Measurements from ENCODE around the gene ISG20. TPM values are rescaled to one million over a fixed set of nuclear protein-coding genes. Genes with fewer than 3 reads are reported as not detected.
A peak's percentile ranks its signal among the peaks of the same experiment; 100 is the strongest.

Gene ISG20
- total and polyA plus RNA-seq, 2 of the 8 experiments (the other 6 are each of a cell fraction or from before 2014, with no cell fraction given), result 2.9 to 5.2 TPM

- peaks cover 15 to 16% of the 10 kb centered on the region in 2 experiments for H3K79me2 ChIP-seq (ENCODE audit: control insufficient read depth in 1 of 2, insufficient read depth in 2 of 2, low read length in 2 of 2)
- H3K4me1 ChIP-seq (replicated peaks in 1 of 4; ENCODE audit: control insufficient read depth in 3 of 4, insufficient read depth in 4 of 4, low read length in 3 of 4), result peaks cover 8 to 16% (median 14%) of the 10 kb centered on the region in 4 experiments
- peak overlapping the region; percentile 64; the same call in 1 of the 2 replicates for H2BK20ac ChIP-seq (ENCODE audit: low read length)
- no peak overlapping the region for H3K4me2 ChIP-seq (ENCODE audit: insufficient read depth in 1 of 2, low read depth in 2 of 2, low read length in 2 of 2)
- H4K5ac ChIP-seq (ENCODE audit: insufficient read length, low read depth, low read length), result no peak overlapping the region
- H3K18ac ChIP-seq (ENCODE audit: extremely low read depth, low read length), result no peak overlapping the region
- peaks cover 15% of the 10 kb centered on the region for H3K23me2 ChIP-seq (ENCODE audit: low read depth, low read length)
- no peak for FAIRE-seq
- H3K79me1 ChIP-seq (ENCODE audit: low read depth, low read length), result 0 out of 2 replicates have a peak, but pooled peaks cover 2% of the 10 kb centered on the region
- no peak overlapping the region for H2BK12ac ChIP-seq (ENCODE audit: low read depth, low read length)
- no peak overlapping the region for H3K27ac ChIP-seq (ENCODE audit: low read depth, low read length)
- no peak for TF ChIP-seq POLR2A (IDR thresholded peaks at IDR 0.05; ENCODE audit: control extremely low read depth in 1 of 2, low read depth in 2 of 2, low read length in 2 of 2)
- TF ChIP-seq RFX5 (IDR thresholded peaks at IDR 0.05; ENCODE audit: borderline replicate concordance, low read depth, low read length), result no peak
- no peak for TF ChIP-seq BACH1 (IDR thresholded peaks at IDR 0.05; ENCODE audit: low read length)
- no peak for TF ChIP-seq CBX8 (IDR thresholded peaks at IDR 0.05; ENCODE audit: borderline replicate concordance, low read depth, low read length)
- no peak for TF ChIP-seq RAD21 (IDR thresholded peaks at IDR 0.05 in 1 of 2, conservative IDR thresholded peaks at IDR 0.05 in 1 of 2; ENCODE audit: low read depth in 2 of 2, low read length in 2 of 2)
- no peak for TF ChIP-seq E2F6 (IDR thresholded peaks at IDR 0.05)
- no peak for TF ChIP-seq SAP30 (IDR thresholded peaks at IDR 0.05; ENCODE audit: insufficient read depth, insufficient replicate concordance, low read length)
- TF ChIP-seq GABPA (IDR thresholded peaks at IDR 0.05; ENCODE audit: borderline replicate concordance, insufficient read depth, low read length), result no peak
- no peak for TF ChIP-seq CEBPB (IDR thresholded peaks at IDR 0.05; ENCODE audit: low read depth, low read length)
- no peak for TF ChIP-seq EGR1 (IDR thresholded peaks at IDR 0.05; ENCODE audit: borderline replicate concordance, low read depth, low read length)
- no peak for TF ChIP-seq CTBP2 (IDR thresholded peaks at IDR 0.05; ENCODE audit: borderline replicate concordance, insufficient read depth, insufficient read length, low read length)
- no peak for TF ChIP-seq SUZ12 (IDR thresholded peaks at IDR 0.05; ENCODE audit: low read length)
- TF ChIP-seq TAF7 (optimal IDR thresholded peaks at IDR 0.05; ENCODE audit: borderline replicate concordance, low read depth, low read length), result no peak
- H2AFZ ChIP-seq (ENCODE audit: low read length), result no peak overlapping the region
- H3K4ac ChIP-seq (replicated peaks; ENCODE audit: insufficient read length, low read depth, low read length), result no peak overlapping the region
- H3K9ac ChIP-seq (replicated peaks in 1 of 4; ENCODE audit: extremely low read depth in 1 of 4, low read depth in 3 of 4, low read length in 3 of 4), result no peak overlapping the region
- no peaks in the 10 kb centered on the region for H3K9me3 ChIP-seq (ENCODE audit: insufficient read depth in 2 of 2, low read depth in 1 of 2, low read length in 1 of 2)
- DNase-seq (ENCODE audit: low read depth in 1 of 2, low spot score in 2 of 2), result peak in 1 of 2 experiments; percentile 39
- no peak overlapping the region for H2BK120ac ChIP-seq (replicated peaks; ENCODE audit: low read depth, low read length)
- 80% methylated on average over 1 of the region's 1 CpG; no CpG with 5 or more reads in 1 of the 2 experiments for WGBS, 2 experiments (ENCODE audit: extremely low coverage in 1 of 2, insufficient coverage in 1 of 2, insufficient read length in 1 of 2, insufficient replicate concordance in 2 of 2, low coverage in 1 of 2, low lambda C conversion rate in 2 of 2, missing lambda C conversion rate in 1 of 2)
- no peak overlapping the region for H4K8ac ChIP-seq (ENCODE audit: extremely low read depth, insufficient read depth, low read length)
- H3K56ac ChIP-seq (replicated peaks; ENCODE audit: insufficient read length, low read depth, low read length), result no peak overlapping the region
- no peak overlapping the region for H2AK5ac ChIP-seq (ENCODE audit: low read depth, low read length)
- CTCF ChIA-PET (ENCODE audit: partially characterized antibody), result interaction anchor here (0.6 to 4.3 kb wide), 5 partner anchors 9 to 149 kb away, joined by 3 to 25 read pairs (median 3); partner anchors contain the start of genes MRPL46 and MRPS11
- H3K14ac ChIP-seq (ENCODE audit: insufficient read length), result no peak overlapping the region
- H3K4me3 ChIP-seq (ENCODE audit: extremely low read depth in 1 of 4, insufficient read depth in 2 of 4, low read depth in 3 of 4, low read length in 4 of 4), result no peak overlapping the region
- H4K20me1 ChIP-seq (replicated peaks in 1 of 2; ENCODE audit: control insufficient read depth in 1 of 2, insufficient read depth in 2 of 2, low read length in 2 of 2), result peaks cover 8% of the 10 kb centered on the region in 2 experiments
- peaks cover 0 to 11% (median 5%) of the 10 kb centered on the region in 4 experiments; a peak in 5 of 7 replicates for H3K27me3 ChIP-seq (replicated peaks in 1 of 4; ENCODE audit: control insufficient read depth in 3 of 4, extremely low read depth in 1 of 4, insufficient read depth in 3 of 4, low read length in 3 of 4)
- H2BK15ac ChIP-seq (ENCODE audit: low read length), result no peak overlapping the region
- H2BK5ac ChIP-seq (ENCODE audit: low read depth, low read length), result no peak overlapping the region
- no peak overlapping the region for H4K91ac ChIP-seq (replicated peaks; ENCODE audit: insufficient read length, low read length)
- H3K36me3 ChIP-seq (ENCODE audit: control insufficient read depth in 2 of 4, insufficient read depth in 4 of 4, low read length in 3 of 4), result no peaks in the 10 kb centered on the region; a peak in 1 of 8 replicates
- POLR2A ChIA-PET (ENCODE audit: partially characterized antibody), result interaction anchor here (7.0 kb wide), 1 partner anchor 10 kb away, joined by 61 read pairs; no protein-coding TSS in a partner anchor
- H3K23ac ChIP-seq (ENCODE audit: insufficient read length), result no peak overlapping the region
These were observed 21.0 kb upstream of the ISG20 start for GRCh38 chr15:88617790-88618189.
